ENCODE measurements around the gene DEFB112.

DEFB112 gene

GRCh38 chr6:50077385-50077784 lies 27.7 kb upstream of the DEFB112 start:
- DNase-seq (ENCODE audit: insufficient read length, low spot score): no peak
- TF ChIP-seq POU2F2 (IDR thresholded peaks at IDR 0.05; ENCODE audit: low read depth, low read length) (no peak), TAF1 (IDR thresholded peaks at IDR 0.05; ENCODE audit: low read depth, low read length) (no peak), PAX5 (IDR thresholded peaks at IDR 0.05; ENCODE audit: insufficient read depth, low read length, severe bottlenecking) (no peak)
- FAIRE-seq: no peak

GRCh38 chr6:50076431-50076830 lies 26.7 kb upstream of the DEFB112 start:
- TF ChIP-seq TAF1 (IDR thresholded peaks at IDR 0.05; ENCODE audit: low read depth, low read length): no peak
- no peak for TF ChIP-seq POU2F2 (IDR thresholded peaks at IDR 0.05; ENCODE audit: low read depth, low read length)
- TF ChIP-seq POLR2A (IDR thresholded peaks at IDR 0.05; ENCODE audit: low read depth, low read length): no peak
- no peak for TF ChIP-seq PAX5 (IDR thresholded peaks at IDR 0.05; ENCODE audit: insufficient read depth, low read length, severe bottlenecking)
- TF ChIP-seq SPI1 (IDR thresholded peaks at IDR 0.05; ENCODE audit: low read depth, low read length): no peak
- TF ChIP-seq POLR2AphosphoS5 (IDR thresholded peaks at IDR 0.05; ENCODE audit: low read depth, low read length): no peak
- no peak for FAIRE-seq
- no peak for DNase-seq (ENCODE audit: insufficient read length, low spot score)

GRCh38 chr6:50071921-50072320 lies 22.2 kb upstream of the DEFB112 start:
- TF ChIP-seq POLR2A (IDR thresholded peaks at IDR 0.05; ENCODE audit: low read depth, low read length) (no peak), PAX5 (IDR thresholded peaks at IDR 0.05; ENCODE audit: insufficient read depth, low read length, severe bottlenecking) (no peak), TAF1 (IDR thresholded peaks at IDR 0.05; ENCODE audit: low read depth, low read length) (no peak), SPI1 (IDR thresholded peaks at IDR 0.05; ENCODE audit: low read depth, low read length) (no peak), POU2F2 (IDR thresholded peaks at IDR 0.05; ENCODE audit: low read depth, low read length) (no peak), POLR2AphosphoS5 (IDR thresholded peaks at IDR 0.05; ENCODE audit: low read depth, low read length) (no peak)
- FAIRE-seq: no peak

GRCh38 chr6:50070101-50070500 lies 20.4 kb upstream of the DEFB112 start:
- DNase-seq (ENCODE audit: insufficient read length, low spot score) (no peak), FAIRE-seq (no peak)
- TF ChIP-seq POLR2A (IDR thresholded peaks at IDR 0.05; ENCODE audit: low read depth, low read length) (no peak), SPI1 (IDR thresholded peaks at IDR 0.05; ENCODE audit: low read depth, low read length) (no peak), POU2F2 (IDR thresholded peaks at IDR 0.05; ENCODE audit: low read depth, low read length) (no peak), PAX5 (IDR thresholded peaks at IDR 0.05; ENCODE audit: insufficient read depth, low read length, severe bottlenecking) (no peak), TAF1 (IDR thresholded peaks at IDR 0.05; ENCODE audit: low read depth, low read length) (no peak), POLR2AphosphoS5 (IDR thresholded peaks at IDR 0.05; ENCODE audit: low read depth, low read length) (no peak)

More at GRCh38 chr6:50071921-50072320, 22.2 kb upstream of the DEFB112 start:
- no peak for DNase-seq (ENCODE audit: insufficient read length, low spot score)

GRCh38 chr6:50062051-50062450 lies 12.3 kb upstream of the DEFB112 start:
- DNase-seq (ENCODE audit: insufficient read length, low spot score): no peak
- TF ChIP-seq SPI1 (IDR thresholded peaks at IDR 0.05; ENCODE audit: low read depth, low read length) (no peak), POU2F2 (IDR thresholded peaks at IDR 0.05; ENCODE audit: low read depth, low read length) (no peak), TAF1 (IDR thresholded peaks at IDR 0.05; ENCODE audit: low read depth, low read length) (no peak), POLR2A (IDR thresholded peaks at IDR 0.05; ENCODE audit: low read depth, low read length) (no peak), POLR2AphosphoS5 (IDR thresholded peaks at IDR 0.05; ENCODE audit: low read depth, low read length) (no peak), PAX5 (IDR thresholded peaks at IDR 0.05; ENCODE audit: insufficient read depth, low read length, severe bottlenecking) (no peak)
- no peak for FAIRE-seq

- DNase-seq (ENCODE audit: insufficient read length, low spot score) (no peak), FAIRE-seq (no peak)
- TF ChIP-seq POLR2A (IDR thresholded peaks at IDR 0.05; ENCODE audit: low read depth, low read length): no peak
- no peak for TF ChIP-seq POU2F2 (IDR thresholded peaks at IDR 0.05; ENCODE audit: low read depth, low read length)
- TF ChIP-seq TAF1 (IDR thresholded peaks at IDR 0.05; ENCODE audit: low read depth, low read length): no peak
- TF ChIP-seq POLR2AphosphoS5 (IDR thresholded peaks at IDR 0.05; ENCODE audit: low read depth, low read length): no peak
- TF ChIP-seq PAX5 (IDR thresholded peaks at IDR 0.05; ENCODE audit: insufficient read depth, low read length, severe bottlenecking): no peak
- TF ChIP-seq SPI1 (IDR thresholded peaks at IDR 0.05; ENCODE audit: low read depth, low read length): no peak
These were observed 6.5 kb upstream of the DEFB112 start for GRCh38 chr6:50056242-50056641.

- TF ChIP-seq PAX5 (IDR thresholded peaks at IDR 0.05; ENCODE audit: insufficient read depth, low read length, severe bottlenecking) (no peak), SPI1 (IDR thresholded peaks at IDR 0.05; ENCODE audit: low read depth, low read length) (no peak), TAF1 (IDR thresholded peaks at IDR 0.05; ENCODE audit: low read depth, low read length) (no peak), POLR2AphosphoS5 (IDR thresholded peaks at IDR 0.05; ENCODE audit: low read depth, low read length) (no peak), POLR2A (IDR thresholded peaks at IDR 0.05; ENCODE audit: low read depth, low read length) (no peak), POU2F2 (IDR thresholded peaks at IDR 0.05; ENCODE audit: low read depth, low read length) (no peak)
- no peak for FAIRE-seq
- no peak for DNase-seq (ENCODE audit: insufficient read length, low spot score)
These were observed 2.7 kb downstream of the DEFB112 start for GRCh38 chr6:50047026-50047425.

GRCh38 chr6:50030777-50031562 lies 18.8 kb downstream of the DEFB112 start:
- DNase-seq (ENCODE audit: insufficient read length, low spot score) (no peak), FAIRE-seq (no peak)
- TF ChIP-seq POLR2AphosphoS5 (IDR thresholded peaks at IDR 0.05; ENCODE audit: low read depth, low read length): no peak
- no peak for TF ChIP-seq PAX5 (IDR thresholded peaks at IDR 0.05; ENCODE audit: insufficient read depth, low read length, severe bottlenecking)
- TF ChIP-seq TAF1 (IDR thresholded peaks at IDR 0.05; ENCODE audit: low read depth, low read length): no peak
- TF ChIP-seq POU2F2 (IDR thresholded peaks at IDR 0.05; ENCODE audit: low read depth, low read length): no peak
- TF ChIP-seq SPI1 (IDR thresholded peaks at IDR 0.05; ENCODE audit: low read depth, low read length): no peak
- no peak for TF ChIP-seq POLR2A (IDR thresholded peaks at IDR 0.05; ENCODE audit: low read depth, low read length)

GRCh38 chr6:50030350-50030749 lies 19.4 kb downstream of the DEFB112 start:
- DNase-seq (ENCODE audit: insufficient read length, low spot score) (no peak), FAIRE-seq (no peak)
- TF ChIP-seq TAF1 (IDR thresholded peaks at IDR 0.05; ENCODE audit: low read depth, low read length) (no peak), POLR2A (IDR thresholded peaks at IDR 0.05; ENCODE audit: low read depth, low read length) (no peak), SPI1 (IDR thresholded peaks at IDR 0.05; ENCODE audit: low read depth, low read length) (no peak), PAX5 (IDR thresholded peaks at IDR 0.05; ENCODE audit: insufficient read depth, low read length, severe bottlenecking) (no peak), POU2F2 (IDR thresholded peaks at IDR 0.05; ENCODE audit: low read depth, low read length) (no peak), POLR2AphosphoS5 (IDR thresholded peaks at IDR 0.05; ENCODE audit: low read depth, low read length) (no peak)

Data from GM12891 (cell line).